HG03558 (cell line): ENCODE data around the gene ZNF177.
"Not testable (repeated sequence)": the region's sequence is repeated elsewhere in the genome, so short reads cannot be mapped to it uniquely, and the experiment has no call there.

Experiments used
- ATAC-seq: cut with Tn5 transposase; IDR thresholded peaks from one replicate; pipeline ENCODE4 v1.9.1; 2021; ENCODE audit warnings: moderate number of reproducible peaks; ENCODE audit not compliant: unreplicated experiment; ENCODE audit errors: extremely low read depth

ZNF177 gene

GRCh38 chr19:9362905-9363304 is at the start of gene ZNF177:
Gene ZNF177 (plus strand): TSS chr19:9363013. CDS start chr19:9378312, 15,299 bp downstream.
- ATAC-seq = no peak

GRCh38 chr19:9313756-9314155 is 49.1 kb upstream of the ZNF177 start:
- no peak for ATAC-seq

GRCh38 chr19:9321338-9321737 is 41.5 kb upstream of the ZNF177 start:
- ATAC-seq = no peak

GRCh38 chr19:9321756-9322155 is 41.1 kb upstream of the ZNF177 start:
- ATAC-seq = not testable (repeated sequence)

- ATAC-seq = not testable (repeated sequence)
Measured at GRCh38 chr19:9322201-9322600, 40.6 kb upstream of the ZNF177 start.

- ATAC-seq = peak; percentile 5
Measured at GRCh38 chr19:9323557-9323918, 39.3 kb upstream of the ZNF177 start.

GRCh38 chr19:9323919-9324583 is 38.8 kb upstream of the ZNF177 start, which contains the start of gene ZNF559:
Gene ZNF559 (plus strand): TSS chr19:9324179. CDS start chr19:9338550, 14,371 bp downstream.
- ATAC-seq = peak; percentile 94

GRCh38 chr19:9324584-9324962 is 38.2 kb upstream of the ZNF177 start:
- ATAC-seq = no peak

- ATAC-seq = no peak
Measured at GRCh38 chr19:9329999-9330398, 32.8 kb upstream of the ZNF177 start.

GRCh38 chr19:9342610-9343304 is 20.1 kb upstream of the ZNF177 start:
- no peak for ATAC-seq

GRCh38 chr19:9345005-9345404 is 17.8 kb upstream of the ZNF177 start:
- no peak for ATAC-seq

- ATAC-seq = no peak
Measured at GRCh38 chr19:9348253-9348652, 14.6 kb upstream of the ZNF177 start.

- ATAC-seq = no peak
Measured at GRCh38 chr19:9348671-9349070, 14.1 kb upstream of the ZNF177 start.

- no peak for ATAC-seq
Measured at GRCh38 chr19:9352505-9352904, 10.3 kb upstream of the ZNF177 start.

GRCh38 chr19:9353011-9353410 is 9.8 kb upstream of the ZNF177 start:
- no peak for ATAC-seq

- ATAC-seq = no peak
Measured at GRCh38 chr19:9354651-9355050, 8.2 kb upstream of the ZNF177 start.

- no peak for ATAC-seq
Measured at GRCh38 chr19:9370738-9371619, 8.2 kb downstream of the ZNF177 start.

GRCh38 chr19:9381361-9381785 is 18.6 kb downstream of the ZNF177 start:
- ATAC-seq = no peak

GRCh38 chr19:9406798-9407352 is 44.1 kb downstream of the ZNF177 start:
- no peak for ATAC-seq

GRCh38 chr19:9407827-9408226 is 45.0 kb downstream of the ZNF177 start:
- no peak for ATAC-seq
